Sigmoid colon (tissue), 4 donors: ENCODE results near the gene ABI1.

Source experiments
- CTCF ChIP-seq, 4 experiments: fragments of 450-650 bp in 3 of 4; fragments of 200-600 bp in 1 of 4; IDR thresholded peaks; one replicate each; pipeline ENCODE4 v1.5.1; 2016 to 2019; ENCODE audit warnings: antibody characterized with exemption in 4 of 4, mild to moderate bottlenecking in 3 of 4, moderate library complexity in 2 of 4
- EP300 ChIP-seq, 4 donors: sonication (generic); formaldehyde crosslinking; IDR thresholded peaks; one replicate each; pipeline ENCODE4 v1.6.1; 2017; ENCODE audit warnings: antibody characterized with exemption in 4 of 4
- POLR2A ChIP-seq, 2 donors: fragments of 450-650 bp; IDR thresholded peaks; one replicate each; pipeline ENCODE4 v1.6.1; 2016; ENCODE audit warnings: antibody characterized with exemption in 2 of 2, mild to moderate bottlenecking in 2 of 2, moderate library complexity in 2 of 2

- TF ChIP-seq CTCF (IDR thresholded peaks at IDR 0.05) (no peak), POLR2A (IDR thresholded peaks at IDR 0.05) (no peak), EP300 (IDR thresholded peaks at IDR 0.05) (no peak)
Observed at GRCh38 chr10:26723016-26723415, 137.7 kb downstream of the ABI1 start.
